ENCODE results near the gene FAM217A.
A peak's percentile ranks its signal among the peaks of the same experiment; 100 is the strongest.
"Not testable (repeated sequence)": the region's sequence is repeated elsewhere in the genome, so short reads cannot be mapped to it uniquely, and the experiment has no call there.

FAM217A gene

DNA sequence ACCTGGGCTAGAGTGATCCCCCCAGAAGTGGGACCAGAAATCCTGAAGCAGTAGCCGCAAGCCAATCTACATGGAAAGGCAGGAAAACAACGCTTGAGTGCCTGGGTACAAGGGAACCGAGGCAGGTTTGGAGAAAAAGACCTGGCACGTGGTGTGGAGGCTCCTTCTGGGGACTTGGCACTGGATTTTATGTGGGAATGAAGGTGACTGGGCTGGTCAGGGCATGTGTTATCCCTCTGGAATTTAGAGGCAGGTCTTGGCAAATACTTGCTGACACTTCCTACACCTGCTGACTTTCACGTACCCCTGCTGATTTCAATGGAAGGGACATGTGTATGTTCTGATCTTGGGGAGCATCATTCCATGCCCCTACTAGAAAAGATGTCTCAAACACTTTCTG is 25.0 kb upstream of the FAM217A start:
- H3K4me3 ChIP-seq (ENCODE audit: low read depth, low read length): no peak overlapping the region
- TF ChIP-seq CTCF (conservative IDR thresholded peaks at IDR 0.05; ENCODE audit: low read depth, low read length): no peak
- no peak for DNase-seq (ENCODE audit: low read depth)

DNA sequence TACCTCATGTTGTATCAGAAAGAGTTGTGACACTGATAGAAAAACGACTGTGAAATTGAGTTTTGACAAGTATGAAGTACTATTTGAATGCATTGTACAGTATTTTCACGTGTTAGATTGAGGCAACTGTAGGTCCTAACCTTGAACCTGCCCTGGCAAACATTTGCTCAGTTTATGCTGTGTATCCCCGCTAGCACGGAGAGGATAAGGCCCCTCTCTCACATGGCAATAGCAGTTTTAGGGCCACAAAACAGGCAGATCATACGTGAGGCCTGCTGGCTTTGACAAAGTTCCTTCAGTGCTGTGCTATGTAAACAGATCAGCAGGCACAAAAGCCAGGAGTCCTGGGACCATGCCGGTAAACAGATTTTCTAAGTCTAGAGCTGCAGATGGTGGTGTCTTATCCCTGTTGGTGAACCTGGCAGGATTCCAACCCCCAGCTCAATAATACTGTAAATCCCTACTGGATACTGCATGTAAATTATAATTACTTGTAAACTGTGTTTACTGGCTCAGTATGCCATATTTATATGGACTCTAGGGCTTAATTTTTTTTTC is 23.8 kb upstream of the FAM217A start:
- H3K4me3 ChIP-seq (ENCODE audit: low read depth, low read length): no peak overlapping the region
- peak; percentile 31 for DNase-seq (ENCODE audit: low read depth)
- TF ChIP-seq CTCF (conservative IDR thresholded peaks at IDR 0.05; ENCODE audit: low read depth, low read length): no peak

GRCh38 chr6:4101298-4101697 is 22.4 kb upstream of the FAM217A start:
- TF ChIP-seq CTCF (conservative IDR thresholded peaks at IDR 0.05; ENCODE audit: low read depth, low read length): no peak
- no peak for DNase-seq (ENCODE audit: low read depth)
- H3K4me3 ChIP-seq (ENCODE audit: low read depth, low read length): no peak overlapping the region

- TF ChIP-seq CTCF (conservative IDR thresholded peaks at IDR 0.05; ENCODE audit: low read depth, low read length): no peak
Observed at GRCh38 chr6:4100655-4101054, 21.7 kb upstream of the FAM217A start.

DNA sequence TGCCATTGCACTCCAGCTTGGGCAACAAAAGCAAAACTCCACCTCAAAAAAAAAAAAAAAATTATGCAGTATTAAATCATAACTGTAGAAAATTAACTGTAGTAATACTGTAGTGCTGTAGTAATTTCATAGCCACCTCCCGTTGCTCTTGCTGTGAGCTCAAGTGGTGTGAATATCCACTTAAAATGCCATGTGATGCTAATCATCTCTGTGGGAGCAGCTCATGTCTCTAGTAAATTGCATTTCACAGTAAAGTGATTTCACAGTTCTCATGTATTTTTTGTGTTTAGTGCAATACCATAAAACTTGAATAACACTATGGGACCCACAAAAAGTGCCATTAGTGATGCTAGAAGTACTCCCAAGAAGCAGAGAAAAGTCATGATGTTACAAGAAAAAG is 14.4 kb upstream of the FAM217A start:
- no peak for TF ChIP-seq CTCF (conservative IDR thresholded peaks at IDR 0.05; ENCODE audit: low read depth, low read length)
- no peak overlapping the region for H3K4me3 ChIP-seq (ENCODE audit: low read depth, low read length)
- no peak for DNase-seq (ENCODE audit: low read depth)

More at GRCh38 chr6:4100655-4101054, 21.7 kb upstream of the FAM217A start:
- no peak for DNase-seq (ENCODE audit: low read depth)
- H3K4me3 ChIP-seq (ENCODE audit: low read depth, low read length): no peak overlapping the region

- TF ChIP-seq CTCF (conservative IDR thresholded peaks at IDR 0.05; ENCODE audit: low read depth, low read length): no peak
- no peak for DNase-seq (ENCODE audit: low read depth)
- H3K4me3 ChIP-seq (ENCODE audit: low read depth, low read length): no peak overlapping the region
Observed at GRCh38 chr6:4091941-4092340, 13.0 kb upstream of the FAM217A start.

GRCh38 chr6:4090043-4090442 is 11.1 kb upstream of the FAM217A start:
- not testable (repeated sequence) for H3K4me3 ChIP-seq (ENCODE audit: low read depth, low read length); DNase-seq (ENCODE audit: low read depth)
